ENCODE results near the gene TNS1. TPM values are rescaled to one million over a fixed set of nuclear protein-coding genes. Genes with fewer than 3 reads are reported as not detected.

Gene TNS1
- total and polyA plus RNA-seq, 9 of the 15 experiments (the other 6 are each of a cell fraction or from before 2014, with no cell fraction given) = 0.13 to 2.7 (median 0.77) TPM

DNA sequence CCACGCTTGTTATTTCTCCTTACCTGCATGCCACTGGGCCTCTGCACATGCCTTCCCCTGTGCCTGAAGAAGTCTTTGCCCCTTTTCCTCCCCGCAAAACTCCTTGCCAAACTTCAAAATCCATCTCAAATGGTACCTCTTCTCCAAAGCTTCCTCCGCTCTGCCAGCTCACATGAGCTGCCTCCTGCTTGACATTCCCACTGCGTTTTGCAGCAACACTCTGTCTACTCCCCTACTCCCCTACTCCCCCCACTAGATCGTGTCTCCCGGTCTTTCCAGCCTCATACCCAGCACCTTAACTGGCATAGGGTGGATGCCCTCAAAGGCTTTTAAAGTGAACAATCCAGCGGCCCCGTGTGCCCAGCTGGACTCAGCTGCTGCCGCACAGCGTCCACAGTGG, 65.8 kb downstream of the TNS1 start (continued):
- no peak for TF ChIP-seq ZNF780A (CRISPR knock-in tag; IDR thresholded peaks at IDR 0.05)
- TF ChIP-seq, protein P1, sequence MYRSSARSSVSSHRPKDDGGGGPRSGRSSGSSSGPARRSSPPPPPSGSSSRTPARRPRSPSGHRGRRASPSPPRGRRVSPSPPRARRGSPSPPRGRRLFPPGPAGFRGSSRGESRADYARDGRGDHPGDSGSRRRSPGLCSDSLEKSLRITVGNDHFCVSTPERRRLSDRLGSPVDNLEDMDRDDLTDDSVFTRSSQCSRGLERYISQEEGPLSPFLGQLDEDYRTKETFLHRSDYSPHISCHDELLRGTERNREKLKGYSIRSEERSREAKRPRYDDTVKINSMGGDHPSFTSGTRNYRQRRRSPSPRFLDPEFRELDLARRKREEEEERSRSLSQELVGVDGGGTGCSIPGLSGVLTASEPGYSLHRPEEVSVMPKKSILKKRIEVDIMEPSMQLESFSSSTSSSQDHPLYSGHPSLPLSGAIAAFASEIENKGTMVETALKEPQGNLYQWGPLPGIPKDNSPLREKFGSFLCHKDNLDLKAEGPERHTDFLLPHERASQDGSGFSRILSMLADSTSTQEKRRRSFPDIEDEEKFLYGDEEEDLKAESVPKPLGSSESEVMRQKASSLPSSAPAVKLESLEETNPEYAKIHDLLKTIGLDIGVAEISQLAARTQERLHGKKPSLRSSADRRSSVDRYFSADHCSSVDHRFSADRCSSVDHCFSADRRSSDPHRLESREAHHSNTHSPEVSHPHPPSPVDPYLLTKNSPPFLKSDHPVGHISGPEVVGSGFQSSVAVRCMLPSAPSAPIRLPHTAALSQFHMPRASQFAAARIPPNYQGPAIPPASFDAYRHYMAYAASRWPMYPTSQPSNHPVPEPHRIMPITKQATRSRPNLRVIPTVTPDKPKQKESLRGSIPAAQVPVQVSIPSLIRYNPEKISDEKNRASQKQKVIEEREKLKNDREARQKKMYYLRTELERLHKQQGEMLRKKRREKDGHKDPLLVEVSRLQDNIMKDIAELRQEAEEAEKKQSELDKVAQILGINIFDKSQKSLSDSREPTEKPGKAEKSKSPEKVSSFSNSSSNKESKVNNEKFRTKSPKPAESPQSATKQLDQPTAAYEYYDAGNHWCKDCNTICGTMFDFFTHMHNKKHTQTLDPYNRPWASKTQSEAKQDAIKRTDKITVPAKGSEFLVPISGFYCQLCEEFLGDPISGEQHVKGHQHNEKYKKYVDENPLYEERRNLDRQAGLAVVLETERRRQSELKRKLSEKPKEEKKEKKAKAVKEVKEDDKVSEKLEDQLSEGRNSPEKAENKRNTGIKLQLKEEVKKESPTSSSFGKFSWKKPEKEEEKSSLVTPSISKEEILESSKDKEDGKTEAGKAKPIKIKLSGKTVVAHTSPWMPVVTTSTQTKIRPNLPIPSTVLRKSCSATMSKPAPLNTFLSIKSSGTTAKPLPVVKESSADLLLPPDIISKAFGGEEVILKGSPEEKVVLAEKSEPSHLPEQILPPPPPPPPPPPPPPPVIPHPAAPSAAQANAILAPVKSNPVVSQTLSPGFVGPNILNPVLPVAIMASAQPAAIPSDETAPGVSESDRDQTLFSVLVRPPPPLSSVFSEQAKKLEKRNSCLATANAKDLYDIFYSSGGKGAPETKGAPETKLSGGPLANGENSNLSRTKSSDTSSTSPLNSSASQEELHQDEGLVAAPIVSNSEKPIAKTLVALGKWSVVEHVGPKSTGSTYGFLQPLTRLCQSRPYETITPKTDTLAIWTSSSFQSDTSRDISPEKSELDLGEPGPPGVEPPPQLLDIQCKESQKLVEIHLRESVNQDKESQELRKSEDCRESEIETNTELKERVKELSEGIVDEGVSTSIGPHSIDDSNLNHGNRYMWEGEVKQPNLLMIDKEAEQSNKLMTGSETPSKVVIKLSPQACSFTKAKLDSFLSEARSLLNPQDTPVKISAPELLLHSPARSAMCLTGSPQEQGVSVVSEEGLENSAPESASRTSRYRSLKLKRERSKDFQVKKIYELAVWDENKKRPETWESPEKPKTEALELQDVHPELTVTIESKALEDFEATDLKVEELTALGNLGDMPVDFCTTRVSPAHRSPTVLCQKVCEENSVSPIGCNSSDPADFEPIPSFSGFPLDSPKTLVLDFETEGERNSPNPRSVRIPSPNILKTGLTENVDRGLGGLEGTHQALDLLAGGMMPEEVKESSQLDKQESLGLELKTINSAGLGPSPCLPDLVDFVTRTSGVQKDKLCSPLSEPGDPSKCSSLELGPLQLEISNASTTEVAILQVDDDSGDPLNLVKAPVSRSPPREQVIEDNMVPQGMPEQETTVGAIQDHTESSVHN (IDR thresholded peaks at IDR 0.05; ENCODE audit: borderline replicate concordance in 1 of 2, low read depth in 1 of 2) = no peak
- TF ChIP-seq ARNT (IDR thresholded peaks at IDR 0.05) = no peak
- TF ChIP-seq, protein P2, sequence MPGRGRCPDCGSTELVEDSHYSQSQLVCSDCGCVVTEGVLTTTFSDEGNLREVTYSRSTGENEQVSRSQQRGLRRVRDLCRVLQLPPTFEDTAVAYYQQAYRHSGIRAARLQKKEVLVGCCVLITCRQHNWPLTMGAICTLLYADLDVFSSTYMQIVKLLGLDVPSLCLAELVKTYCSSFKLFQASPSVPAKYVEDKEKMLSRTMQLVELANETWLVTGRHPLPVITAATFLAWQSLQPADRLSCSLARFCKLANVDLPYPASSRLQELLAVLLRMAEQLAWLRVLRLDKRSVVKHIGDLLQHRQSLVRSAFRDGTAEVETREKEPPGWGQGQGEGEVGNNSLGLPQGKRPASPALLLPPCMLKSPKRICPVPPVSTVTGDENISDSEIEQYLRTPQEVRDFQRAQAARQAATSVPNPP (IDR thresholded peaks at IDR 0.05; ENCODE audit: borderline replicate concordance, insufficient read depth, insufficient read length) = no peak

Measured in K562 (cell line).